Uterus (tissue), 2 donors: ENCODE measurements around the gene ATF6.

Source experiments
- CTCF ChIP-seq, 4 experiments: fragments of 200-600 bp in 2 of 4; fragments of 450-650 bp in 2 of 4; sonication (generic) in 2 of 4; IDR thresholded peaks; one replicate each; pipeline ENCODE4 v1.5.1; 2016 to 2019; ENCODE audit warnings: antibody characterized with exemption in 4 of 4, mild to moderate bottlenecking in 2 of 4, moderate library complexity in 1 of 4
- POLR2A ChIP-seq, 2 donors: fragments of 450-650 bp; IDR thresholded peaks; one replicate each; pipeline ENCODE4 v1.6.1; 2016; ENCODE audit warnings: antibody characterized with exemption in 2 of 2, mild to moderate bottlenecking in 1 of 2, moderate library complexity in 1 of 2

- no peak for TF ChIP-seq POLR2A (IDR thresholded peaks at IDR 0.05)
- TF ChIP-seq CTCF (IDR thresholded peaks at IDR 0.05) = no peak
Observed at GRCh38 chr1:161972828-161973227, 206.7 kb downstream of the ATF6 start.
